Peyer's patch (tissue), 4 donors: ENCODE results near the gene MYOZ2.

Source experiments
- CTCF ChIP-seq, 6 experiments: fragments of 450-650 bp in 4 of 6; fragments of 200-600 bp in 2 of 6; sonication (generic) in 1 of 6; IDR thresholded peaks; one replicate each; pipeline ENCODE4 v1.5.1; 2017 to 2019; ENCODE audit warnings: antibody characterized with exemption in 6 of 6, mild to moderate bottlenecking in 3 of 6, moderate library complexity in 1 of 6
- POLR2A ChIP-seq, 2 donors: fragments of 450-650 bp; IDR thresholded peaks; one replicate each; pipeline ENCODE4 v1.5.1; 2017; ENCODE audit warnings: antibody characterized with exemption in 2 of 2, mild to moderate bottlenecking in 2 of 2, moderate library complexity in 2 of 2

DNA sequence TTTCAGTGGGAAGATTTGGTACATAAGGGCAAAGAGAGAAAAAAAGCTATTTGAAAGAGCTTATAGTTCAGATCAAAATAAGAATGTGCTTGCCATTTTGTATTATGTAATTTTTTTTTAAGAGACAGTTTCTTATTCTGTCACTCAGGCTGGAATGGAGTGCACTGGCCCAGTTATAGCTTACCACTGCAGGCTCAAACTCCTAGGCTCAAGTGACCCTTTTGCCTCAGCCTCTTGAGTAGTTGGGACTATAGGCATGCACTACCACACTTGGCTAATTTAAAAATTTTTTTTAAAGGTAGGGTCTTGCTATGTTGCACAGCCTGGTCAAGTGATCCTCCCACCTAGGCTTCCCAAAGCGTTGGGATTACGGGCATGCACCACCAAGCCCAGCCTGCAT is 54.7 kb downstream of the MYOZ2 start:
- no peak for TF ChIP-seq POLR2A (IDR thresholded peaks at IDR 0.05)
- no peak for TF ChIP-seq CTCF (IDR thresholded peaks at IDR 0.05)
